ENCODE data around the gene KCNJ5.

The KCNJ5 gene

GRCh38 chr11:128902515-128903066 lies 11.4 kb downstream of the KCNJ5 start:
- peaks cover 11% of the 10 kb centered on the region for H3K4me1 ChIP-seq (ENCODE audit: control insufficient read depth, low read length)
- H3K4me2 ChIP-seq (ENCODE audit: low read length): no peak overlapping the region
- no peaks in the 10 kb centered on the region for H3K9me3 ChIP-seq (ENCODE audit: control insufficient read depth, insufficient read depth, low read length)
- no peak overlapping the region for H3K27ac ChIP-seq (ENCODE audit: low read depth, low read length)
- H3K4me3 ChIP-seq (ENCODE audit: low read length): no peak overlapping the region
- H3F3A ChIP-seq (ENCODE audit: control insufficient read depth, insufficient read depth): no peaks in the 10 kb centered on the region
- no peaks in the 10 kb centered on the region for H3K36me3 ChIP-seq (ENCODE audit: control insufficient read depth, low read length)
- no peaks in the 10 kb centered on the region for H3K79me2 ChIP-seq (ENCODE audit: control insufficient read depth, low read length)
- no peaks in the 10 kb centered on the region for H3K9me2 ChIP-seq (replicated peaks; ENCODE audit: control insufficient read depth, low read length)
- no peaks in the 10 kb centered on the region for H4K20me1 ChIP-seq (ENCODE audit: control insufficient read depth, insufficient read depth, low read depth, low read length)
- TF ChIP-seq EZH2phosphoT487 (IDR thresholded peaks at IDR 0.05; ENCODE audit: borderline replicate concordance, low read length) (no peak), CTCF (IDR thresholded peaks at IDR 0.05; ENCODE audit: low read depth, low read length, poor library complexity, severe bottlenecking) (no peak)
- H3K27me3 ChIP-seq (ENCODE audit: control insufficient read depth, low read length): peaks cover 43% of the 10 kb centered on the region

- no peak overlapping the region for H3K4me3 ChIP-seq (ENCODE audit: low read length)
- H3K4me1 ChIP-seq (ENCODE audit: control insufficient read depth, low read length): peaks cover 11% of the 10 kb centered on the region
- H3K27ac ChIP-seq (ENCODE audit: low read depth, low read length): no peak overlapping the region
- H3K9me2 ChIP-seq (replicated peaks; ENCODE audit: control insufficient read depth, low read length): no peaks in the 10 kb centered on the region
- no peaks in the 10 kb centered on the region for H4K20me1 ChIP-seq (ENCODE audit: control insufficient read depth, insufficient read depth, low read depth, low read length)
- no peak for TF ChIP-seq CTCF (IDR thresholded peaks at IDR 0.05; ENCODE audit: low read depth, low read length, poor library complexity, severe bottlenecking)
- TF ChIP-seq EZH2phosphoT487 (IDR thresholded peaks at IDR 0.05; ENCODE audit: borderline replicate concordance, low read length): no peak
- no peaks in the 10 kb centered on the region for H3K79me2 ChIP-seq (ENCODE audit: control insufficient read depth, low read length)
- no peaks in the 10 kb centered on the region for H3K9me3 ChIP-seq (ENCODE audit: control insufficient read depth, insufficient read depth, low read length)
- no peaks in the 10 kb centered on the region for H3F3A ChIP-seq (ENCODE audit: control insufficient read depth, insufficient read depth)
- no peaks in the 10 kb centered on the region for H3K36me3 ChIP-seq (ENCODE audit: control insufficient read depth, low read length)
- H3K4me2 ChIP-seq (ENCODE audit: low read length): no peak overlapping the region
- peaks cover 50% of the 10 kb centered on the region for H3K27me3 ChIP-seq (ENCODE audit: control insufficient read depth, low read length)
Observed at GRCh38 chr11:128903248-128904061, 12.3 kb downstream of the KCNJ5 start.

- no peak overlapping the region for H3K4me3 ChIP-seq (ENCODE audit: low read length)
- no peaks in the 10 kb centered on the region for H3K79me2 ChIP-seq (ENCODE audit: control insufficient read depth, low read length)
- H3F3A ChIP-seq (ENCODE audit: control insufficient read depth, insufficient read depth): no peaks in the 10 kb centered on the region
- no peak overlapping the region for H3K4me2 ChIP-seq (ENCODE audit: low read length)
- no peaks in the 10 kb centered on the region for H4K20me1 ChIP-seq (ENCODE audit: control insufficient read depth, insufficient read depth, low read depth, low read length)
- no peaks in the 10 kb centered on the region for H3K9me2 ChIP-seq (replicated peaks; ENCODE audit: control insufficient read depth, low read length)
- no peaks in the 10 kb centered on the region for H3K36me3 ChIP-seq (ENCODE audit: control insufficient read depth, low read length)
- no peaks in the 10 kb centered on the region for H3K9me3 ChIP-seq (ENCODE audit: control insufficient read depth, insufficient read depth, low read length)
- peaks cover 59% of the 10 kb centered on the region for H3K27me3 ChIP-seq (ENCODE audit: control insufficient read depth, low read length)
- H3K4me1 ChIP-seq (ENCODE audit: control insufficient read depth, low read length): peaks cover 11% of the 10 kb centered on the region
- H3K27ac ChIP-seq (ENCODE audit: low read depth, low read length): no peak overlapping the region
- TF ChIP-seq EZH2phosphoT487 (IDR thresholded peaks at IDR 0.05; ENCODE audit: borderline replicate concordance, low read length): peak; percentile 24; the same call in 1 of the 2 replicates
- TF ChIP-seq CTCF (IDR thresholded peaks at IDR 0.05; ENCODE audit: low read depth, low read length, poor library complexity, severe bottlenecking): no peak
Observed at GRCh38 chr11:128904303-128904655, 13.1 kb downstream of the KCNJ5 start.

Measured in DOHH2 (cell line).